NCI-H2171 (cell line): ENCODE data around the gene VEGFC.

Experiments
- DNase-seq: peaks from one replicate; lab custom pipeline; 2025; lab: John Stamatoyannopoulos, UW

VEGFC gene

DNA sequence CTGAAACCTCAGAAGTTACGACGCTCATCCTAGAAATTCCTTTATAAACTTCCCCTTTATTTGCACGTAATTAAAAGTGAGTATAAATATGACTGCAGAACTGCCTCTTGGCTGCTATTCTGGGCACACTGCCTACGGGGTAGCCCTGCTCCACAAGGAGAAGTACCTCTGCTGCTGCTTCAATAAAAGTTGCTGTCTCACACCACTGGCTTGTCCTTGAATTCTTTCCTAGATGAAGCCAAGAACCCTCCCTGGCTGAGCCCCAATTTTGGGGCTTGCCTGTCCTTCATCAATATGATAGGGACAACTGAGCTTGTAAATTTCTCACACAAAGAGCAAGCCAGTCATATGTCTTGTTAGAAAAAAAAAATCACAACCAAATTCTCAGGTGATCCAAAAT is 115.8 kb downstream of the VEGFC start:
- no peak for DNase-seq

DNA sequence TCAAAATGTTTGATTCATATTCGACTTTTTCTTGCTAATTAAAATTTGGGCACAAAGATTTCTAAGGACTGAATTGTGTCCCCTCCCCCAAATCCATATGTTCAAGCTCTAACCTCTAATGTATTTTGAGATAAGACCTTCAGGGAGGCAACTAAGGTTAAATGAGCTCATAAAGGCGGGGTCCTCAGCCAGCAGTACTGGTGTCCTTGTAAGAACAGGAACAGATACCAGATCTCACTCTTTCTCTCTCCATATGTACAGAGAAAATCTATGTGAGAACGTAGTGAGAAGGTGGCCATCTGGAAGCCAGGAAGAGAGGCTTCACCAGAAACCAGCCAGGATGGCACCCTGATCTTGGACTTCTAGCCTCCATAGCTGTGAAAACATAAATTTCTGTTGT is 116.9 kb downstream of the VEGFC start:
- no peak for DNase-seq

DNA sequence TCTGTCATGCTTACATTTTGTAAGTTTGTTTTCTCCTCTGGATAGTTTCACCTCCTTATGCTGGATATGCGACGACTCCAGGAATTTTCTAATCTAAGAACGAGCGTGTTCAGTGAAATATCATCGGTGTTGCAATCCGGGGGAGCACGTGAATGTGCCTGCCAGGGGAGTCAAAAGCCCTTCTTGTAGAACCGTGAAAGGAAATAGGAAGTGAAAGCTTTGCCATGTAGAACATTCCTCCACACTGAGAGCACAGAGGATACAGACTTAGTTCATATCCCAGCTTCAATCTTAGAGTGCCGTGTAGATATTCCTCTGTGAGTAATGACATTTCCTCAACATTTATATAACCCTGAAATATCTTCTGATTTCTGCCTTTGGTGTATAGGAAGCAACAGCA is 121.2 kb downstream of the VEGFC start:
- no peak for DNase-seq

DNA sequence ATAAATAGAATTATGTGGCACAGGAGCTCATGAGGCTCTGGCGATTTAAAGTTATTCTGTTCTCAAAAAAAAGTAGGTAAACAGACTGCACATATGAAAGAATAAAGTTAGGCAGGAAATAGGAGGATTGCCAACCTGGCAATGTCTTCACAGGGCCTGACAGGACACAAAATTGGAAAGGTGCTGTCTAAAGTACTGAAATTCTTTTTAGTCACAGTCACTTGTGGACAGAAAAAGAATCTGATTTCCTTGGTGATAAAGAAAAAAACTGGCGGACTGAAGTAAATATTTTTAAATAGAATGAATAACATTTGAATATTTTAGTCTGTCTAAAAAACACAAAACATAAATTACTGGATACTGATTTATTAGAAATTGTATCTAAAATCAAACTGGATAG is 124.4 kb downstream of the VEGFC start:
- no peak for DNase-seq

DNA sequence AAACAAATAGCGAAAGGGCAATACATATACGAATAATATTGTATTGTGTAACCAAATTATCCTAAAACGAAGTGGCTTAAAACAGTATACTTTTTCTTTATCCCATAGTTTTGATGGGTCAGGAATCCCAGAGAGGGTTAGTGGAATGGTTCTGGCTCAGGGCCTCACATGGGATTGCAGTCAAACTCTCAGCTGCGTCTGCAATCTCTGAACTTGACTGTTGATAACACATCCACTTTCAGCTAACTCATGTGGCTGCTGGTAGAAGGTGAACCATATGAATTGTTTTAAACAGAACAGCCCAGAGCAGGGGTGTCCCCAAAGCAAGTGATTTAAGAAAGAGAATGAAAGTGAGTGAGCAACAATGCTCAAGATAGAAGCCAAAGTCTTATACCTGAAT is 127.8 kb downstream of the VEGFC start:
- no peak for DNase-seq

DNA sequence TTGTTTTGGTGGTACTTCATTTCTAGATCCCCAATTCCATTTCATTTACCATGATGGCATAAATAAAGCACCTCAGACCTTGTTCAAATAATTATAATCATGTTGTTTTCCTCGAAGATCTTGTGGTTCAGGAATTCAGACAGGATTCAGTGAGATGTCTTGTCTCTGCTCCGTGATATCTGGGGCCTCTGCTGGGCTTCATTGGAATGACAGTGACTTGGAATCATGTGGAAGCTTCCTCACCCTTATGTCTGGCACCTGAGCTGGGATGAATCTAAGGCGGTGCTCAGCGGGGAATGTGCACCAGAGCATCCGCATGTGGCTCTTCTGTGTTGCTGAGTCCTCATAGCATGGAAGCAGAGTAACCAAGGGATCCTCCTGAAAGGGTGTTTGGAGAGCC is 132.2 kb downstream of the VEGFC start:
- DNase-seq: no peak

DNA sequence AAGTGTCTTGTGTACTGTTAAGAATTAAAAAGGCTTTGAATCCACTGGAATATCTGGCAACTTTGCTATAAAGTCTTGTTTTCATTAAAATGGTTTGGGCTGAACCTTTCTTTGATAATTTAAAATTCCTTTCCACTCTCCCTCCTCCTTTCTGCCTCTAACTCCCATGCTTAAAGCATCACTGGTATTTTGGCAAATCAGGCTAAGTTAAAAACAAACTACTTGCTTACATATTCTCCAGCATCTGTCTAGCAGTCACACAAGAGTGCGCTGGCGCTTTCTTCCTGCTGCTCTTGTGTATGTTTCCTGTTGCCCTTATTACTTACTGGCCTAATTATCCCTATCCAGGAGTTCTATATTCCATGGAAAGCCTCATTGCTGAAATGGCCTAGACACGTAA is 136.6 kb downstream of the VEGFC start:
- DNase-seq: no peak

DNA sequence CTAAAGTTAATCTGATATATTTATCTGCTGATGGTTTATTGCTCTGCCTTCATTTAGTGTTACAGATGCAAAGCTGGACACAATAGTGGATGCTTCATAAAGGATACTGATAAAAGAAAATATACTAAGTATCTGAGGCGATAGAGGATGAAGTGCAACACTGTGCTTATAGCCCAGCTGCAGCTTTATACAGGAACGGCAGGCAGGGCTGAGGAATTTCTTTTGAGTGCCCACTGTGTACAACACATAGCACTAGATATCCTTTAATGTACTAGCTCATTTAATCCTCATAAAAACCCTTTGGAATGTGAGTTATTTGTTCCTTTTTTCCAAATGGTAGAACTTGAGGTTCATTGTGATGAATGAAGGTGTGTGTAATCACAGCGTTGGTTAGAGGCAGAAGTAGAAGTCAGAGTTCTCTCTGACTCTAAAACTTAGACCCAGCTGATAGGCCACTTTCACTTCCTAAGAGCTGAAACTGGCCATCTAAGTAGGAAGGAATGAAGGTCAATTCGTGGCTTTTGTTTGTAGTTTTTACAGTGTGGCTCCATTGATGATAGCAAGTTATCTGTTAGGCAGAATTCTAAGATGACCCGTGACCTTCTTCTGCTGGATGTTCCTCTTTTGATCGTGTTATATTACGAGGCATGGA is 138.0 kb downstream of the VEGFC start:
- DNase-seq: no peak

DNA sequence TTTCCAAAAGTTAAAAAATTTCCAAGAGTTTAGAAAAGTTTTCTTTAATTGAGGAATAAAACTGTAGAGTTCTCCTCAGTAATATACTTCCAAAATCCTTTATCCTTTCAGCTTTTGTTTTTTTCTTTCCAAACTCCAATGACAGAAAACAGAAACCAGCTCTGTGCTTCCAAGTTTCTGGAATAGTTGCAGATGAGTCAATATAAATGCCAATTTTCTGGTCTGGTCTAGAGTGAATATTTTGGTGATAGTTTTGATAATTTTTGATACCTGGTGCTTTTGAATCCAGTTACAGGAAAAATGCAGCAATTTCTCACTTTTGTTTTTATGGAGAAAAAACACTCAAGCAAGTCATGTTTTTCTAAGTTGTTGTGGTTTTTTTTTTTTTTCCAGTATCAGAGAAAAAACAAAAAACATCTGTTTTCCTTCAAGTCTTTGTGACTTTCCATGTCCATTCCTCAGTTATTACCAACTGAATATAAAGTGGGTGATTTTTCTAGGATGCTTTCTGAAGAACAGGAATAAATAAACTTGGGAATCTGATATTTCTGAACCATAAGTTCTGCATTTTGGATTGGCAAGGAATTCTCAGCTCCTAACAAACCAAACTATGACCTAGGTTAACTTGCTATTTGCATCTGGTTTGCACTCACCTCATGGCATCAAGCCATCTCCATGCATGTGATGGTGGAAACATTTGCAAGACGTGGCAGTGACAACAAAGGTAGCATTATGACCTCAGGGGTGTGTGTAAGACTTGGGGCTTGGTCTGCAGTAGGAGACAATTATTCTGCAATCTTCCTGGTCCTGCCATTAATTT is 139.1 kb downstream of the VEGFC start:
- no peak for DNase-seq

DNA sequence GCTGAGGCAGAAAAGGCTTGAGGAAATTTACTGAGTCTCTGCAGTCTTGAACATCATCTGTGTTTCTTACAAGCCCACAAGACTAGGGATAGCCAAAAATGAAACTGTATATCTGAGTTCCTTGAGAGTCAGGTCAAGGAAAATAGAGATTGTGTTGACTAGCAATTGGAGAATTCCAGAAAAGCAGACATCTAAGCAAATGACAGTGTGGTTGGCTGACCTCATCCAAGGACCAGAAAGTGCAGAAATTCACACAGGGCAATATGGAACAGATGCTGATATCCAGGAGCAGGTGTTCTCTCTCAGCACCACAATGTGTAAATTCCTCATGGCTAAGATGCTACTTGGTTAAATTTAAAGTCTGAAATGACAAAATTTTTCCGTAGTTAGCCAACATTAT is 146.4 kb downstream of the VEGFC start:
- DNase-seq: no peak

DNA sequence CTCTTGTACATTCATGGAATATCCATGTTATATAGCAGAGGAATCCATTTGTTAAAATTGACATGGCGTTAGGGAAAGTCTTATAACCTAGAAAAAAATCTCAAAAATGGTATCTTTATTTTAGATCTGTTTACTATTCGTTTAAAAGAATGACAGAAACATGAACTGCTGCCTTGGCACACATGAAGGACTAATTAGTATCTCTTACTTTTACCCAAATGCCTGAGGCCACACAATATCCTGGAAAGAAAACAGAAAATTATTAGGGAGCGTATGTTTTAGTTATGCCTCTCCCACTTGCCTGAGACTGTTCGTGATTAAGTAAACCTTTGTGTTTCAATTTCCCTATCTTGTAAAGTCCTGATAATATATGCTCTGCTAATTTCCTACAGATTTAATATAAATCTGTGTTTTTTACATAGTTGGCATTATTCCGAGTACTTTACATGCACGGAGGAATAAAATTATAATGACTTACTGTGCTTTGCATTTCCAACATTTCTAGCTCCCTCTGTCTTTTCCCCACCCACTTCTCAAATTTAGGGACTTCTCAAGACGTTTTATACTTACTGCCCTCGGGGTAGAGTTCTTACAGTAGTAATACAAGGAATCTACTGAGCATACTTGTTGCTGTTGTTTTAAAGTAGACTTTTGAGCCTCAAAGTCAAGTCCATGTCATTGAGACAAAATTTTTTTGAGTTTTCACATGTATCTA is 147.3 kb downstream of the VEGFC start:
- no peak for DNase-seq

DNA sequence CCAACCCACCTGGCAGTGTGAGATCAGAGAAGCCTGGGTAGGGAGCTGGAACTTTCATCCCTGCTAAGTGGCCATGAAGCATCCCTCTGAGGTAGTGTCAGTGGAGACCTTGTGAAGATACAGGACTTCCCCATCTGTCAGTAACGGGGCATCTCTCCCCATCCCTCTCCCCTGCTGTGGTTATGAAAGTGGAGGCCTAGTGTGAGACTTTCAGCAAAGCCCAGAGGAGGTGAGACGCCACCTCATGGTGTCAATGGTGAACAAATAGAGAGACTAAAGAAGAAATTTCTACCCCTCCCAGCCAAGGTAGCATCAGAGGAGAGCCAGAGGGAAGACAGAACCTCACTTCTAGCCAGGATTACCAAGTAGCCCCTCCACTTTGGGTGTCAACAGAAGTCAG is 150.2 kb downstream of the VEGFC start:
- no peak for DNase-seq

DNA sequence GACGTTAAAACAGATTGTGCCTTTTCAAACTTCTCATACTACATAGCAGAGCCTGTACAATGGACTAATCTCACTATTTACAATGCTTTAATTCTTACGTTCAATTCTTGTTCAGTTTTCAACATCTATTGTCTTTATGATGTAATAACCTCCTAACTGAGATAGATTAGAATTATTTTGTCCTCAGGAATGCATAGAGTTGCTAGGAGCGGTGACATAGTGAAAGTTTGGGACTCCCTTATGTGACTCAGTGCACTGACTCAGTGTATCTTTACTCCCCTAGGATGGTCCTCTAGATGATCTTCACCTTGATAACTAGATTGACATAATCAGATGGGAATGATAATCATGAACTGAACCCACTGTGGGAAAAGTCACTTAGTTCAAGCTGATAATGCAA is 151.5 kb downstream of the VEGFC start:
- DNase-seq: no peak

DNA sequence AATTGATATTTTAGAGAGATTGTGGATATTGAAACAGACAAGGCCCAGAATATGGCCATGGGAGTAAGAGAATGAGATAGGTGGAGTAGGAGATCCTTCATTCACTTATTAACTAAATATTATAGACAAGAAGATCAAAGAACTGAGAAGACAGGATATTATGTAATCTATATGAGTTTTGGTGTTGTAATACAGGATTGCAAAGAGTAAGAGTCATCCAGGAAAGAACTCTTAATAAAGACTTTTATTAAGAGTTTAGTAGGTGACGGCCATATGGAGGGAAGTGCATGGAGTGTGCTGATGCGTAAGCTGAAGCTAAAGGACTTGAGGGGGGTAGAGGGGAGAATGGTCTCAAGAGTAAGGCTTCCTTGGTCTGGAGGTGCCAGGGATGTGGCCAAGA is 153.7 kb downstream of the VEGFC start:
- DNase-seq: no peak

DNA sequence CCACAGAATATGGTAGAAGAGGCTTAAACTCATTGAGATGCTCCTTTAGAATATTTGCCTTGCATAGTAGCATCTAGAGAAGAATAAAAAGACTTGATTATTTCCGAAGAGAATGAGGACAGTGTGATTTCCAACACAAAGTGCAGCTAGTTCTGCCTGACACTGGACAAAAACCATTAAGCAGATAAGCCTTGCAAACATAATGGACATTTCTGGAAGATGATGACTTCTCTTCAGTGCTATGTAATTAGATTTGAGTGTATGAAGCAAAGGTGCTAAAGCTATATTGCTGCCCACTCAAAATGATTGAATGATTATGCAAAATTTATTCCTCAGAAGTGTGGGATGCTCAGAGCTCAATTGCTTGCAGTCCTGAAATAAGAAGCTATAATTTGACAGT is 156.4 kb downstream of the VEGFC start:
- no peak for DNase-seq

DNA sequence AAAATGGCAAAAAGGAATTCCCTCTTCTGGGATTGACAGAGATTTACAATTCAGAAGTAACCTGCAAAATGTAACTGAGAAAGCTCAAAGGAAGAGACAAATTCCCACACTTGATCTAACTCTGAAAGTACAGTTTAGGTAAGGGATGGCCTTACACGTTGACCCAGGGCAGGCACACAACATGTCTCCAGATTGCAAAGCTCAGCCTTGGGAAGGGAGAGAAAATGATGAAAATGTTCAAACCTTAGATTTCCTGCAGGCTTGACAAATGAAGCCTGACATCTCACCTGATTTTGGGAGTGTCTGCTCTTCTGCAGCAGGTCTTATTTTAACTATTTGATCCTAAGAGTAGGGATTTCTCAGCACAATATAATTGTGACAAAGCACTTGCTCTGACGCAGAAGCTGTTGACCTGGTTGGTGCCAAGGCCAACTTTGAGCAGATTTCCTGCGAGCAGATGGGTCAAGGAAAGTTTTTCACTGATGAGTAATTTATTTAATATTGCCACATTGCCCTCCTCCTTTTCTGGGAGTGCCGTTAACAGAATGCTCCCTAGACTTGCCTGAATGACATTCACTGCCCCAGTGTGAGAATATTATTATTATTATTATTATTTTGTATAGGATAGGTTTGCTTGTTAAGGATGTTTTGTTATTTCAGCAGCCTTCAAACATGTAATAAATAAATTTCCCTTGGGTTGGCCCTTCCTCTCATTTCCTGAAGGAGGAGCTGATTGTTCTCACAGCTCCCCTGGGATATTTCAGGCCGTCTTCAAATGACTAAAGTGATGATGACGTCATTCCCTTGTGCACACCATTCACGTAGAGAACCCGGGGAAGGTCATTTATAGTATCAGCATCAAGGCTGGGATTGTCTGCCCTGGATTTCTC is 157.1 kb downstream of the VEGFC start:
- no peak for DNase-seq
